Ectodermal cell (in vitro differentiated cells): ENCODE data around the gene SPZ1.

Source experiments
- H3K27ac ChIP-seq: 2 replicates; pipeline ENCODE4 v1.7.0; 2013; ENCODE audit warnings: mild to moderate bottlenecking, low read depth, low read length; ENCODE audit not compliant: insufficient read depth, poor library complexity, severe bottlenecking
- H3K27me3 ChIP-seq: 2 replicates; pipeline ENCODE4 v1.7.0; 2013; ENCODE audit warnings: mild to moderate bottlenecking, low read length; ENCODE audit not compliant: insufficient read depth, control insufficient read depth, poor library complexity, severe bottlenecking
- H3K36me3 ChIP-seq: one replicate; pipeline ENCODE4 v1.7.0; 2013; ENCODE audit warnings: low read length; ENCODE audit not compliant: control insufficient read depth, insufficient read depth
- H3K4me1 ChIP-seq: one replicate; pipeline ENCODE4 v1.7.0; 2013; ENCODE audit warnings: low read length; ENCODE audit not compliant: control insufficient read depth, insufficient read depth
- H3K4me3 ChIP-seq: 2 replicates; pipeline ENCODE4 v1.7.0; 2013; ENCODE audit warnings: low read depth, low read length, control low read depth; ENCODE audit not compliant: insufficient read depth
- H3K9me3 ChIP-seq: 2 replicates; pipeline ENCODE4 v1.7.0; 2013; ENCODE audit warnings: mild to moderate bottlenecking, low read length, moderate library complexity; ENCODE audit not compliant: control insufficient read depth
- WGBS, 2 experiments: methylation state at CpG; one replicate each; pipeline ENCODE4 v1.1.7; 2013; ENCODE audit warnings: missing lambda C conversion rate in 2 of 2; 5-methylcytosine and 5-hydroxymethylcytosine counted together

SPZ1 gene

GRCh38 chr5:80357671-80358070 lies 37.9 kb downstream of the SPZ1 start:
- Histone ChIP-seq H3K4me3 (no peak overlapping the region), H3K36me3 (no peaks in the 10 kb centered on the region), H3K27ac (no peak overlapping the region), H3K27me3 (no peaks in the 10 kb centered on the region), H3K4me1 (no peaks in the 10 kb centered on the region), H3K9me3 (no peaks in the 10 kb centered on the region)
- 90% methylated on average over 1 of the region's 1 CpG; no CpG with 5 or more reads in 1 of the 2 experiments for WGBS, 2 experiments

GRCh38 chr5:80360914-80361444 lies 41.2 kb downstream of the SPZ1 start:
- Histone ChIP-seq H3K4me1 (no peaks in the 10 kb centered on the region), H3K36me3 (no peaks in the 10 kb centered on the region), H3K27me3 (no peaks in the 10 kb centered on the region), H3K27ac (no peak overlapping the region), H3K9me3 (no peaks in the 10 kb centered on the region), H3K4me3 (no peak overlapping the region)

- H3K27me3 ChIP-seq = no peaks in the 10 kb centered on the region
- H3K36me3 ChIP-seq = no peaks in the 10 kb centered on the region
- no peak overlapping the region for H3K4me3 ChIP-seq
- WGBS, 2 experiments = 93 to 97% methylated on average over 5 to 6 of the region's 6 CpGs
- H3K4me1 ChIP-seq = peaks cover 10% of the 10 kb centered on the region
- no peaks in the 10 kb centered on the region for H3K9me3 ChIP-seq
- no peak overlapping the region for H3K27ac ChIP-seq
Measured at GRCh38 chr5:80364892-80365291, 45.1 kb downstream of the SPZ1 start.

GRCh38 chr5:80368661-80369480 lies 49.1 kb downstream of the SPZ1 start:
- 87 to 89% methylated on average over 3 to 4 of the region's 4 CpGs for WGBS, 2 experiments
- Histone ChIP-seq H3K27ac (no peak overlapping the region), H3K9me3 (no peaks in the 10 kb centered on the region), H3K4me3 (no peak overlapping the region), H3K27me3 (no peaks in the 10 kb centered on the region), H3K4me1 (peaks cover 17% of the 10 kb centered on the region), H3K36me3 (no peaks in the 10 kb centered on the region)

GRCh38 chr5:80369521-80369920 lies 49.7 kb downstream of the SPZ1 start:
- WGBS, 2 experiments = 92 to 96% methylated on average over 8 of the region's 8 CpGs
- Histone ChIP-seq H3K9me3 (no peaks in the 10 kb centered on the region), H3K4me3 (no peak overlapping the region), H3K4me1 (peaks cover 17% of the 10 kb centered on the region), H3K27me3 (no peaks in the 10 kb centered on the region), H3K27ac (no peak overlapping the region), H3K36me3 (no peaks in the 10 kb centered on the region)

- H3K27ac ChIP-seq = no peak overlapping the region
- H3K36me3 ChIP-seq = no peaks in the 10 kb centered on the region
- H3K4me3 ChIP-seq = no peak overlapping the region
- 88% methylated on average over 1 of the region's 1 CpG; no CpG with 5 or more reads in 1 of the 2 experiments for WGBS, 2 experiments
- peaks cover 17% of the 10 kb centered on the region for H3K4me1 ChIP-seq
- no peaks in the 10 kb centered on the region for H3K9me3 ChIP-seq
- H3K27me3 ChIP-seq = no peaks in the 10 kb centered on the region
Measured at GRCh38 chr5:80370390-80370789, 50.6 kb downstream of the SPZ1 start.
